HepG2 (cell line): ENCODE data around the gene APOA1. TPM values are rescaled to one million over a fixed set of nuclear protein-coding genes. Genes with fewer than 3 reads are reported as not detected.

Source experiments
- CCDC6 ChIP-seq: sonication (generic); formaldehyde crosslinking; IDR thresholded peaks from 2 replicates; pipeline ENCODE4 v1.8.1; 2022; ENCODE audit warnings: mild to moderate bottlenecking, missing genetic modification reagents, moderate library complexity
- CHD4 ChIP-seq: fragments of 200-600 bp; sonication (generic); IDR thresholded peaks from 2 replicates; pipeline ENCODE4 v1.7.0; 2017; ENCODE audit warnings: mild to moderate bottlenecking, low read length, borderline replicate concordance
- IRF2 ChIP-seq: IDR thresholded peaks from 2 replicates; pipeline ENCODE4 v1.6.1; 2018; ENCODE audit warnings: missing genetic modification reagents, missing compliant biosample characterization
- KLF13 ChIP-seq: sonication (generic); formaldehyde crosslinking; IDR thresholded peaks from 2 replicates; pipeline ENCODE4 v1.4.0; 2020; ENCODE audit warnings: mild to moderate bottlenecking, missing genetic modification reagents
- KMT2A ChIP-seq: sonication (generic); formaldehyde crosslinking; IDR thresholded peaks from 2 replicates; pipeline ENCODE4 v1.4.0; 2020; ENCODE audit warnings: missing genetic modification reagents
- MAFG ChIP-seq: sonication (generic); formaldehyde crosslinking; IDR thresholded peaks from 2 replicates; pipeline ENCODE4 v1.5.1; 2020; ENCODE audit warnings: mild to moderate bottlenecking, missing genetic modification reagents
- RNF2 ChIP-seq: fragments of 450-650 bp; conservative IDR thresholded peaks from 2 replicates; pipeline ENCODE4 v1.6.1; 2016; ENCODE audit warnings: low read depth
- SYNCRIP ChIP-seq: fragments of 200-400 bp; formaldehyde crosslinking; IDR thresholded peaks from 2 replicates; pipeline ENCODE4 v1.6.1; 2018; ENCODE audit warnings: mild to moderate bottlenecking, low read depth, low read length; ENCODE audit not compliant: insufficient read depth
- ZNF788 ChIP-seq: sonication (generic); formaldehyde crosslinking; IDR thresholded peaks from 2 replicates; pipeline ENCODE4 v1.5.0; 2020; ENCODE audit warnings: mild to moderate bottlenecking, missing genetic modification reagents, borderline replicate concordance
- polyA plus RNA-seq, 8 experiments: library from polyadenylated mRNA; depleted of rRNA in 3 of 8; stranded (reverse) in 7 of 8; unstranded in 1 of 8; fragments of >200 nt; fragmentation: Illumina TruSeq in 4 of 8; extraction: Trizol in 4 of 8; gene quantifications; 2 replicates each; pipeline versions ENCODE4 v1.2.1 to v1.2.3, GENCODE V29; 2011 to 2016; ENCODE audit warnings: low read depth in 4 of 8, missing spikeins in 1 of 8, mixed read lengths in 1 of 8; ENCODE audit not compliant: insufficient read depth in 1 of 8
- total RNA-seq, 5 experiments: library from RNA; depleted of rRNA; stranded (reverse); fragments of >200 nt; fragmentation: Illumina TruSeq; extraction: Trizol; gene quantifications; 2 replicates each; pipeline ENCODE4 v1.2.3, GENCODE V29; 2016; ENCODE audit warnings: low read depth in 1 of 5
- TF ChIP-seq, protein P1 (sequence below): sonication (generic); formaldehyde crosslinking; IDR thresholded peaks from 2 replicates; pipeline ENCODE4 v1.5.1; 2020; ENCODE audit warnings: missing genetic modification reagents, mild to moderate bottlenecking, borderline replicate concordance
- TF ChIP-seq, protein P2 (sequence below): sonication (generic); formaldehyde crosslinking; IDR thresholded peaks from 2 replicates; pipeline ENCODE4 v1.4.0; 2020; ENCODE audit warnings: missing genetic modification reagents, mild to moderate bottlenecking, borderline replicate concordance

Gene APOA1
- total and polyA plus RNA-seq, 2 of the 13 experiments (the other 11 are each of a cell fraction or from before 2014, with no cell fraction given) = 1,973 to 5,485 TPM

DNA sequence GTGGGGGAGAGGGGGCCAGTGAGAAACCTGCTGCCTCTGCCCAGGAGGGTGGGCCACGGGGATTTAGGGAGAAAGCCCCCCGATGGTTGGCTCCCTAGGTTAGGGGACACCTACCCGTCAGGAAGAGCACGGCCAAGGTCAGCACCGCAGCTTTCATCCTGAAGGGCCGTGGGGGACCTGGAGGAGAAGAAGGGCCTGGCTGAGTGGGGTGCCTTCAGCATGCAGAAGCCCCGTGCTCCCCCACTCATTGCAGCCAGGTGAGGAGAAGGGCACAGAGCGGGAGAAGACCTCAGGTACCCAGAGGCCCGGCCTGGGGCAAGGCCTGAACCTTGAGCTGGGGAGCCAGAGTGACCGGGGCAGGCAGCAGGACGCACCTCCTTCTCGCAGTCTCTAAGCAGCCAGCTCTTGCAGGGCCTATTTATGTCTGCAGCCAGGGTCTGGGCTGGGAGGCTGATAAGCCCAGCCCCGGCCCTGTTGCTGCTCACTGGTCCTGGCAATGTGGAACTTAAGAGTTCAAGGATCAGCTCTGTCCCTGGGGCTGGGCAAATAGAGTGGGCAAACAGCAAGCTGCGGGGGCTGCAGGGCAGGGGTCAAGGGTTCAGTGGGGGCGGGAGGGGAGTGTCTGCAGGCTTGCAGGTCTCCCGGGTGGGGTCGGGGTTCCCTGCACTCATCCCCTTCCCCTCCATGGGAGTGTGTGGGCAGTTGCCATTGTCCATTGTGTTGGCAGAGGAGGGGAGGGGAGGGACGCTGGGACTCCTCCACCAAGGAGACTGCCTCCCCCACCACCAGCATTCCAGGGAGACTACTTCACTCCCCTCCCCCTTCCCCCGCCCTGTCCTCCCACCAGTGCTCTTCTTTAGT, at the start of gene APOA1 (continued):
- TF ChIP-seq KMT2A (CRISPR knock-in tag) (no peak), CCDC6 (peak; percentile 76; the same call in 1 of the 2 replicates), SYNCRIP (no peak), MAFG (CRISPR knock-in tag) (no peak), IRF2 (peak; percentile 53; the same call in 1 of the 2 replicates), ZNF788 (CRISPR knock-in tag) (no peak; the same call in none of the 2 replicates), RNF2 (no peak), KLF13 (CRISPR knock-in tag) (0 out of 2 replicates have a peak, but pooled peaks have one; percentile 20), CHD4 (no peak)
- TF ChIP-seq, protein P1, sequence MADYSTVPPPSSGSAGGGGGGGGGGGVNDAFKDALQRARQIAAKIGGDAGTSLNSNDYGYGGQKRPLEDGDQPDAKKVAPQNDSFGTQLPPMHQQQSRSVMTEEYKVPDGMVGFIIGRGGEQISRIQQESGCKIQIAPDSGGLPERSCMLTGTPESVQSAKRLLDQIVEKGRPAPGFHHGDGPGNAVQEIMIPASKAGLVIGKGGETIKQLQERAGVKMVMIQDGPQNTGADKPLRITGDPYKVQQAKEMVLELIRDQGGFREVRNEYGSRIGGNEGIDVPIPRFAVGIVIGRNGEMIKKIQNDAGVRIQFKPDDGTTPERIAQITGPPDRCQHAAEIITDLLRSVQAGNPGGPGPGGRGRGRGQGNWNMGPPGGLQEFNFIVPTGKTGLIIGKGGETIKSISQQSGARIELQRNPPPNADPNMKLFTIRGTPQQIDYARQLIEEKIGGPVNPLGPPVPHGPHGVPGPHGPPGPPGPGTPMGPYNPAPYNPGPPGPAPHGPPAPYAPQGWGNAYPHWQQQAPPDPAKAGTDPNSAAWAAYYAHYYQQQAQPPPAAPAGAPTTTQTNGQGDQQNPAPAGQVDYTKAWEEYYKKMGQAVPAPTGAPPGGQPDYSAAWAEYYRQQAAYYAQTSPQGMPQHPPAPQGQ (CRISPR knock-in tag) = no peak
- TF ChIP-seq, protein P2, sequence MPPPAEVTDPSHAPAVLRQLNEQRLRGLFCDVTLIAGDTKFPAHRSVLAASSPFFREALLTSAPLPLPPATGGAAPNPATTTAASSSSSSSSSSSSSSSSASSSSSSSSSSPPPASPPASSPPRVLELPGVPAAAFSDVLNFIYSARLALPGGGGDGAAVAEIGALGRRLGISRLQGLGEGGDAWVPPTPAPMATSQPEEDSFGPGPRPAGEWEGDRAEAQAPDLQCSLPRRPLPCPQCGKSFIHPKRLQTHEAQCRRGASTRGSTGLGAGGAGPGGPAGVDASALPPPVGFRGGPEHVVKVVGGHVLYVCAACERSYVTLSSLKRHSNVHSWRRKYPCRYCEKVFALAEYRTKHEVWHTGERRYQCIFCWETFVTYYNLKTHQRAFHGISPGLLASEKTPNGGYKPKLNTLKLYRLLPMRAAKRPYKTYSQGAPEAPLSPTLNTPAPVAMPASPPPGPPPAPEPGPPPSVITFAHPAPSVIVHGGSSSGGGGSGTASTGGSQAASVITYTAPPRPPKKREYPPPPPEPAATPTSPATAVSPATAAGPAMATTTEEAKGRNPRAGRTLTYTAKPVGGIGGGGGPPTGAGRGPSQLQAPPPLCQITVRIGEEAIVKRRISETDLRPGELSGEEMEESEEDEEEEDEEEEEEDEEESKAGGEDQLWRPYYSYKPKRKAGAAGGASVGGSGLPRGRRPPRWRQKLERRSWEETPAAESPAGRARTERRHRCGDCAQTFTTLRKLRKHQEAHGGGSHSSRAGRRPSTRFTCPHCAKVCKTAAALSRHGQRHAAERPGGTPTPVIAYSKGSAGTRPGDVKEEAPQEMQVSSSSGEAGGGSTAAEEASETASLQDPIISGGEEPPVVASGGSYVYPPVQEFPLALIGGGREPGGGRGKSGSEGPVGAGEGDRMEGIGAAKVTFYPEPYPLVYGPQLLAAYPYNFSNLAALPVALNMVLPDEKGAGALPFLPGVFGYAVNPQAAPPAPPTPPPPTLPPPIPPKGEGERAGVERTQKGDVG (CRISPR knock-in tag) = peak; percentile 81; the same call in 1 of the 2 replicates
- TF ChIP-seq, all 625 proteins: peak for 369
